Testis (tissue), 2 donors: ENCODE measurements around the gene LLPH.
"Not testable (repeated sequence)": the region's sequence is repeated elsewhere in the genome, so short reads cannot be mapped to it uniquely, and the experiment has no call there.

ENCODE experiments used
- CTCF ChIP-seq, 3 experiments: fragments of 450-650 bp in 2 of 3; fragments of 200-600 bp in 1 of 3; sonication (generic) in 1 of 3; IDR thresholded peaks; one replicate each; pipeline ENCODE4 v1.5.1; 2016 to 2019; ENCODE audit warnings: antibody characterized with exemption in 3 of 3, mild to moderate bottlenecking in 2 of 3, moderate library complexity in 1 of 3
- POLR2A ChIP-seq: fragments of 450-650 bp; IDR thresholded peaks from one replicate; pipeline ENCODE4 v1.6.1; 2017; ENCODE audit warnings: antibody characterized with exemption, mild to moderate bottlenecking, moderate library complexity

GRCh38 chr12:66174391-66175325 lies 44.1 kb upstream of the LLPH start:
- not testable (repeated sequence) for TF ChIP-seq CTCF (IDR thresholded peaks at IDR 0.05); POLR2A
